T-cell (primary cell): ENCODE results near the gene PSG6. TPM values are rescaled to one million over a fixed set of nuclear protein-coding genes. Genes with fewer than 3 reads are reported as not detected.

ENCODE experiments used
- total RNA-seq, 35 experiments: library from RNA in 6 of 35; stranded (reverse) in 6 of 35; fragments of 120-200 nt in 1 of 35; gene quantifications; one replicate each; pipeline versions ENCODE4 v1.2.1 to v1.2.4 and lab custom pipeline; 2013 to 2026

The PSG6 gene
- total RNA-seq, 5 donors from 2014 or later (not counting 1 experiment from before 2014, with no cell fraction given): not detected

Other genes starting within 250 kb of the PSG6 start
- not detected for gene PSG3, start 177.4 kb downstream of the PSG6 start, total RNA-seq
- not detected for gene PSG8, start 152.2 kb downstream of the PSG6 start, total RNA-seq
- not detected for gene PSG1, start 38.2 kb downstream of the PSG6 start, total RNA-seq
- gene PSG7, start 19.3 kb upstream of the PSG6 start, total RNA-seq: not detected
- gene PSG11, start 108.6 kb upstream of the PSG6 start, total RNA-seq: not detected
- not detected for gene PSG2, start 164.8 kb upstream of the PSG6 start, total RNA-seq